ENCODE results near the gene GPC6.

The GPC6 gene

DNA sequence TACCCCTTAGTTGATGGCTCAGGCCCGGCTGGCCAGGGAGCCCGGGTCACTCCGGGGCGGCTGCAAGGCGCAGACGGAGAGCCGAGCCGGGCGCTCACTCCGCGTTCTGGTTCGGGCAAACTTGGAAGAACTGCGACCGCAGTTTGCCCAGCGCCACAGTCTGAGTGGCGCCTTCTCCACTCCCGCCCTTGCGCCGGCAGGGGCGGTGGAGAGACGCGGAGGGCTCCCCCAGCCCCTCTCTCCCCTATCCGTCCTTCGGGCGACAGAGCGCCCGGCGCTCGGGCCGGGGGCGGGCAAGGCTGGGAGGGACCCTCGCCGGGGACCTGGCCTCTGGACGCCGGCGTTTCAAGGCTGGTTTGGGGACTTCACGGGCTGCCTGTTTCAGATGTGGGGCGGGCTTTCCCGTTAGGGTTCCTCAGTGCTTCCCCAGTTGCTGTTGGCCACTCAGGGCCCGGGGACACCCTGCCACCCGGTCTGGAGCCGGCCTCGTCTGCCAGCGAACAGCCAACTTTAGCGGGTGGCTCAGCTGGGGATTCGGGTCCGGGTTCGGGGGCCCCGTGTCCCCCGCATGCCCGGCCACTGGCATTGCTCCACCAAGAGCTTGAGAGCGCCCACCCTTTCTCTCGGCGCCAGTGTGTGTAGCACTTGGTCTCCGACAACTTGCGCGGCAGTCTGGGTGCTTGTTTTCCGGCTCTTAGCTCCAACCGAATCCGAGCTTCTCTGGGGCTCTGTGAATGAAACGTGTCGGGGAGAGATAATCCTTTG, 1.5 kb downstream of the GPC6 start:
- TF ChIP-seq, protein P1, sequence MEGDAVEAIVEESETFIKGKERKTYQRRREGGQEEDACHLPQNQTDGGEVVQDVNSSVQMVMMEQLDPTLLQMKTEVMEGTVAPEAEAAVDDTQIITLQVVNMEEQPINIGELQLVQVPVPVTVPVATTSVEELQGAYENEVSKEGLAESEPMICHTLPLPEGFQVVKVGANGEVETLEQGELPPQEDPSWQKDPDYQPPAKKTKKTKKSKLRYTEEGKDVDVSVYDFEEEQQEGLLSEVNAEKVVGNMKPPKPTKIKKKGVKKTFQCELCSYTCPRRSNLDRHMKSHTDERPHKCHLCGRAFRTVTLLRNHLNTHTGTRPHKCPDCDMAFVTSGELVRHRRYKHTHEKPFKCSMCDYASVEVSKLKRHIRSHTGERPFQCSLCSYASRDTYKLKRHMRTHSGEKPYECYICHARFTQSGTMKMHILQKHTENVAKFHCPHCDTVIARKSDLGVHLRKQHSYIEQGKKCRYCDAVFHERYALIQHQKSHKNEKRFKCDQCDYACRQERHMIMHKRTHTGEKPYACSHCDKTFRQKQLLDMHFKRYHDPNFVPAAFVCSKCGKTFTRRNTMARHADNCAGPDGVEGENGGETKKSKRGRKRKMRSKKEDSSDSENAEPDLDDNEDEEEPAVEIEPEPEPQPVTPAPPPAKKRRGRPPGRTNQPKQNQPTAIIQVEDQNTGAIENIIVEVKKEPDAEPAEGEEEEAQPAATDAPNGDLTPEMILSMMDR (IDR thresholded peaks at IDR 0.05; ENCODE audit: extremely low read depth, insufficient read depth, missing control alignments) = no peak
- DNase-seq (ENCODE audit: low spot score) = peak; percentile 15
- in situ Hi-C loops (cut with MboI; ENCODE audit: low pct_unique_long_range_greater_than_20kb, low sequenced_read_pairs, unreplicated experiment) = no loop called here

DNA sequence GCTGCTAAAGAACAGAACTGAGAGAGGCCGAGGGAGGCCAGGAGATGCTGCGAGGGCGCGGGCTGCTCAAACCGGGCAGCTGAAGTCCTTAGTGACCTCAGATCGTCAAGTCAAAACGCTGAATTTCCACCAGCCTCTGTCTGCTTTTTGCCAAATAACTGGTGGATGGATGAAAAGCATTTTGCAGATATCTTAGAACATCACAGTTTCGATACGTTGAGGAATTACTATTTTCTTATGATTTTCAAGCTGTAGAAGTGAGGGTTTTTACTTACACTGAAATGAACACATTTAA, 2.0 kb downstream of the GPC6 start:
- in situ Hi-C loops (cut with MboI; ENCODE audit: low pct_unique_long_range_greater_than_20kb, low sequenced_read_pairs, unreplicated experiment) = no loop called here
- TF ChIP-seq, protein P1 (IDR thresholded peaks at IDR 0.05; ENCODE audit: extremely low read depth, insufficient read depth, missing control alignments) = no peak
- DNase-seq (ENCODE audit: low spot score) = no peak

DNA sequence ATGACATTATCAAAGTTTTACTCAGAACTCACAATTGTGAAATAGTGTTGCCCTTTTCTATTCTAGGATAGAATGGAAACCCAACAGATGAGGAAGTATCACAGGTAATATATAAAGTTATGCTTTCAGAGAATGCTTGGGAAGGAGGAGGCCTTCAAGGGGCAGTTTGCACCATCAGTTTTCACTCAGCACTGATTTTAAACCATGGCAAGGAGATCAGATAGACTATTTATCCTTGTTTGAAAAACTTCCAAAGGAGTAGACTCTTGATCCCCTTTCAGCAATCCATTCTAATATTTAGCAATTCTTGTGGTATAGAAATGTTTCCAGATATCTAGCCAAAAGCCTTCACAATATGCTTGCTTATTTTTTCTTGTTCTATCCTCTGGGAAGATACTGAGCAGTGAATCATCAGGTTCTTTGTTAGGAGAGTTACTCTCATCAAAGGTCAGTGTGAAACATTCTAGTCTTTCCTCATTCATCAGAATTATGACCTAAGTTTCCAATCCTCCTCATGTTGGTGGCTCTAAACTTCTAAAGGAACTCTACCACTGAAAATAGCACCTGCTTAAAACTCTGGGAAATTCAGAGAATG, 3.8 kb downstream of the GPC6 start:
- TF ChIP-seq, protein P1 (IDR thresholded peaks at IDR 0.05; ENCODE audit: extremely low read depth, insufficient read depth, missing control alignments) = no peak
- in situ Hi-C loops (cut with MboI; ENCODE audit: low pct_unique_long_range_greater_than_20kb, low sequenced_read_pairs, unreplicated experiment) = no loop called here
- no peak for DNase-seq (ENCODE audit: low spot score)

DNA sequence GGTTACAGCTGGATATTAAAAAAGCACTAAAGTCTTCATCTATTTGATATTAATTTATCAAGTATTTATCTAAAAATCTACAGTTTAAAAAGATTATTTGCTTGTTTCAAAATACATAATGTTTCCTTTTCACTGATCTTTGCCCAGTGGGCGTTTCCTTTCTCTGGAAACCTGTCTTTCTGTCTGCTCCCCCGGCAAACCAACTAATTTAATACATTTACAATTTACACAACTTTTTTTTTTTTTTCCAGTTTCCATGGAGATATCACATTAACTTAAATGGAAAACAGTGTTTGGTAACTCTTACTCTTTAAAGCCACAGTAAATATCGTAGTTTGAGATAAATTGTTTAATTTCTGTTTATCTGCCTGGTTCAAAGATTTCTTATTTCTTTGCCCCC, 5.3 kb downstream of the GPC6 start:
- in situ Hi-C loops (cut with MboI; ENCODE audit: low pct_unique_long_range_greater_than_20kb, low sequenced_read_pairs, unreplicated experiment) = no loop called here
- DNase-seq (ENCODE audit: low spot score) = no peak
- TF ChIP-seq, protein P1 (IDR thresholded peaks at IDR 0.05; ENCODE audit: extremely low read depth, insufficient read depth, missing control alignments) = no peak

DNA sequence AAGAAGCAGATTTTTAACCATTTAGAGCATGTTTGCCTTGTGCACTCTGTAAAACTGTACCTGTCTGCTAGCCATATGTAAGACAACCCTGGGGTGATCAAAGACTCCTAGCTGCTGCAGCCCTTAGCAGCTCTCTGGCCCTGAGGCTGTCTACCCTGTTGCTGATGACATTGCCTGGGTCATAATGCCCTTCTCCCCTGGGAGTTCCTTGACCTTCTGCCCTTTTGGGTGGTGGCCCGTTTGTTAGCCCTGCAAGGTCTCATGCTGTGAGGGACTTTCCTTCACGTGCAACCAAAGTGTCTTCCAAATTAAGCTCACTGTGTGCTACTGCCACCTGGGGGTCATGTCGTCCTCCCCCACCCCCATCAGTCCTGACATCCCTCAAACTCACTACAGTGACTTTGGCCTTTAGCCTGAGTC, 7.4 kb downstream of the GPC6 start:
- in situ Hi-C loops (cut with MboI; ENCODE audit: low pct_unique_long_range_greater_than_20kb, low sequenced_read_pairs, unreplicated experiment) = no loop called here
- TF ChIP-seq, protein P1 (IDR thresholded peaks at IDR 0.05; ENCODE audit: extremely low read depth, insufficient read depth, missing control alignments) = peak; percentile 11
- no peak for DNase-seq (ENCODE audit: low spot score)

DNA sequence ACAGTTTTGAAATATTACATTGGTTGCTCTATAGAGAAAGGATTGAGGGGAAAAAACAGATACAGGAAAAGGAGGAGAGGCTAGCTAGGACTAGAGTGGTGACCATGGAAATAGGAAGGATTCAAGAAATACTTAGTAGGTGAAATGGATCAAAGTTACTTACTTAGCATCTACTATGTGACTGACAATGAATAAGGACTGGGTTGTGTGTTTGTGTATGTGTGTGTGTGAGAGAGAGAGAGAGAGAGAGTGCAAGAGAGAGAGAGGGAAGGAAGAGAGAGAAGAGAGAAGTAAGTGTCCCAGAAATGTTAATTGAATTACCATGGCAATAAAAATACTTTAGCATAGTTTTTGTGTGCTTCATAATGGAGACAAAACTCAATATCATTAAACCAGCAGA, 7.9 kb downstream of the GPC6 start:
- TF ChIP-seq, protein P1 (IDR thresholded peaks at IDR 0.05; ENCODE audit: extremely low read depth, insufficient read depth, missing control alignments) = no peak
- in situ Hi-C loops (cut with MboI; ENCODE audit: low pct_unique_long_range_greater_than_20kb, low sequenced_read_pairs, unreplicated experiment) = no loop called here
- no peak for DNase-seq (ENCODE audit: low spot score)
